ENCODE results near the gene OARD1.

OARD1 gene

DNA sequence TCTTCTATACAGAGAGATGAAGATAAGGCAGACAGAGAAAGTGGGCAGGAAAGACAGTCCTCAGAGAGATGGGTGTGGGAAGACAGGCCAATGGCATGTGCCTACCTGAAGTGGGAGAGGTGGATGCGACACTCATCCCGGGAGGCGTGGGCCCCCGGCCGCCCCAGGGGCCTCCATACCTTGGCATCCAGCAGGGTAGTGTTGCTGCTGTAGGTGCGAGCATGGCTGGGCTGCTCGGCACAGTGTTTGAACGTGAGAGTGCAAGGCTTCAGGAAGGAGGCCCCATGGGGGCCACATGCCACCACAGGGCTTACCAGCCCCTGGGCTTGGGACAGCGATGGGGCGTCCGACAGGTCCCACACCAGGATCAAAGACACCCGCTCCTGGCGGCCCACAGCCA lies 38.4 kb downstream of the OARD1 start:
- POLR2A ChIA-PET: no interaction called here

DNA sequence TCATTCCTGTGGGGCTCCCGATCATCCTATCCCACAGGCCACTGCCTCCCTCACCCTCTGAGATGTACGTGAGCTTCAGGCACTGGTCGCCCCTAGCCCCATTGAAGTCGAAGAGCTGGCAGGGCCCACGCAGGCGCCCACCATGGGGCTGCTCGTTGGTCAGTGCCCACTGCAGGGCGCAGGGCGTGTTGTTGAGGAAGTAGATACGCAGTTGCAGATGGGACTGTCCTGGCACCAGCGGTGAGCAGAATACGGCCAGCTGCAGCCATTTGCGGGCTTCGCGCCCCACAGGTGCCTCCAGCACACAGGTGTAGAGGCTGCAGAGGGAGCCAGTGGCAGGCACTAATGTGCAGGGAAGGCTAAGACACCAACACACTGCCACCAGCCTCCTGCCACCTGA lies 39.3 kb downstream of the OARD1 start:
- H3K9me3 ChIP-seq (ENCODE audit: control insufficient read depth, insufficient read depth, low read depth, low read length): no peaks in the 10 kb centered on the region
- no peak overlapping the region for H3K4me3 ChIP-seq (ENCODE audit: low read depth, low read length)
- H3K36me3 ChIP-seq (ENCODE audit: control insufficient read depth in 2 of 2, insufficient read depth in 1 of 2, low read length in 2 of 2): no peaks in the 10 kb centered on the region
- no peak overlapping the region for H3K27ac ChIP-seq (ENCODE audit: extremely low read depth, low read depth, low read length)
- POLR2A ChIA-PET: no interaction called here
- CTCF ChIA-PET: interaction anchor here (0.7 to 1.1 kb wide), 2 partner anchors 8 to 155 kb away, joined by 3 to 5 read pairs; no protein-coding TSS in a partner anchor
- H3K4me1 ChIP-seq (ENCODE audit: control insufficient read depth, insufficient read depth, low read length): no peaks in the 10 kb centered on the region
- TF ChIP-seq ZNF544 (tag by site-specific recombination; IDR thresholded peaks at IDR 0.05) (no peak), ZNF433 (tag by site-specific recombination; IDR thresholded peaks at IDR 0.05; ENCODE audit: low read depth) (no peak), YY2 (tag by site-specific recombination; IDR thresholded peaks at IDR 0.05) (no peak), ZNF776 (tag by site-specific recombination; IDR thresholded peaks at IDR 0.05; ENCODE audit: borderline replicate concordance) (no peak), ZEB2 (tag by site-specific recombination; IDR thresholded peaks at IDR 0.05) (no peak), TCF7L2 (IDR thresholded peaks at IDR 0.05; ENCODE audit: borderline replicate concordance, low read depth, low read length) (no peak), OSR2 (tag by site-specific recombination; IDR thresholded peaks at IDR 0.05) (no peak), ZNF223 (tag by site-specific recombination; IDR thresholded peaks at IDR 0.05) (no peak)
- TF ChIP-seq, protein P1, sequence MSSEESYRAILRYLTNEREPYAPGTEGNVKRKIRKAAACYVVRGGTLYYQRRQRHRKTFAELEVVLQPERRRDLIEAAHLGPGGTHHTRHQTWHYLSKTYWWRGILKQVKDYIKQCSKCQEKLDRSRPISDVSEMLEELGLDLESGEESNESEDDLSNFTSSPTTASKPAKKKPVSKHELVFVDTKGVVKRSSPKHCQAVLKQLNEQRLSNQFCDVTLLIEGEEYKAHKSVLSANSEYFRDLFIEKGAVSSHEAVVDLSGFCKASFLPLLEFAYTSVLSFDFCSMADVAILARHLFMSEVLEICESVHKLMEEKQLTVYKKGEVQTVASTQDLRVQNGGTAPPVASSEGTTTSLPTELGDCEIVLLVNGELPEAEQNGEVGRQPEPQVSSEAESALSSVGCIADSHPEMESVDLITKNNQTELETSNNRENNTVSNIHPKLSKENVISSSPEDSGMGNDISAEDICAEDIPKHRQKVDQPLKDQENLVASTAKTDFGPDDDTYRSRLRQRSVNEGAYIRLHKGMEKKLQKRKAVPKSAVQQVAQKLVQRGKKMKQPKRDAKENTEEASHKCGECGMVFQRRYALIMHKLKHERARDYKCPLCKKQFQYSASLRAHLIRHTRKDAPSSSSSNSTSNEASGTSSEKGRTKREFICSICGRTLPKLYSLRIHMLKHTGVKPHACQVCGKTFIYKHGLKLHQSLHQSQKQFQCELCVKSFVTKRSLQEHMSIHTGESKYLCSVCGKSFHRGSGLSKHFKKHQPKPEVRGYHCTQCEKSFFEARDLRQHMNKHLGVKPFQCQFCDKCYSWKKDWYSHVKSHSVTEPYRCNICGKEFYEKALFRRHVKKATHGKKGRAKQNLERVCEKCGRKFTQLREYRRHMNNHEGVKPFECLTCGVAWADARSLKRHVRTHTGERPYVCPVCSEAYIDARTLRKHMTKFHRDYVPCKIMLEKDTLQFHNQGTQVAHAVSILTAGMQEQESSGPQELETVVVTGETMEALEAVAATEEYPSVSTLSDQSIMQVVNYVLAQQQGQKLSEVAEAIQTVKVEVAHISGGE (tag by site-specific recombination; conservative IDR thresholded peaks at IDR 0.05; ENCODE audit: low read depth): no peak

More for the DNA sequence above, 38.4 kb downstream of the OARD1 start:
- H3K9me3 ChIP-seq (ENCODE audit: control insufficient read depth, insufficient read depth, low read depth, low read length): no peaks in the 10 kb centered on the region
- H3K4me3 ChIP-seq (ENCODE audit: low read depth, low read length): no peak overlapping the region
- TF ChIP-seq PRDM6 (tag by site-specific recombination; IDR thresholded peaks at IDR 0.05) (no peak), KLF9 (tag by site-specific recombination; IDR thresholded peaks at IDR 0.05; ENCODE audit: low read depth) (no peak), ZNF48 (tag by site-specific recombination; IDR thresholded peaks at IDR 0.05) (no peak), ZNF132 (tag by site-specific recombination; IDR thresholded peaks at IDR 0.05; ENCODE audit: borderline replicate concordance) (no peak), KLF16 (tag by site-specific recombination; IDR thresholded peaks at IDR 0.05) (no peak), GLI2 (tag by site-specific recombination; IDR thresholded peaks at IDR 0.05; ENCODE audit: borderline replicate concordance, low read depth) (no peak), ZNF785 (tag by site-specific recombination; IDR thresholded peaks at IDR 0.05) (no peak), PRDM4 (tag by site-specific recombination; IDR thresholded peaks at IDR 0.05) (no peak)
- TF ChIP-seq, protein P2, sequence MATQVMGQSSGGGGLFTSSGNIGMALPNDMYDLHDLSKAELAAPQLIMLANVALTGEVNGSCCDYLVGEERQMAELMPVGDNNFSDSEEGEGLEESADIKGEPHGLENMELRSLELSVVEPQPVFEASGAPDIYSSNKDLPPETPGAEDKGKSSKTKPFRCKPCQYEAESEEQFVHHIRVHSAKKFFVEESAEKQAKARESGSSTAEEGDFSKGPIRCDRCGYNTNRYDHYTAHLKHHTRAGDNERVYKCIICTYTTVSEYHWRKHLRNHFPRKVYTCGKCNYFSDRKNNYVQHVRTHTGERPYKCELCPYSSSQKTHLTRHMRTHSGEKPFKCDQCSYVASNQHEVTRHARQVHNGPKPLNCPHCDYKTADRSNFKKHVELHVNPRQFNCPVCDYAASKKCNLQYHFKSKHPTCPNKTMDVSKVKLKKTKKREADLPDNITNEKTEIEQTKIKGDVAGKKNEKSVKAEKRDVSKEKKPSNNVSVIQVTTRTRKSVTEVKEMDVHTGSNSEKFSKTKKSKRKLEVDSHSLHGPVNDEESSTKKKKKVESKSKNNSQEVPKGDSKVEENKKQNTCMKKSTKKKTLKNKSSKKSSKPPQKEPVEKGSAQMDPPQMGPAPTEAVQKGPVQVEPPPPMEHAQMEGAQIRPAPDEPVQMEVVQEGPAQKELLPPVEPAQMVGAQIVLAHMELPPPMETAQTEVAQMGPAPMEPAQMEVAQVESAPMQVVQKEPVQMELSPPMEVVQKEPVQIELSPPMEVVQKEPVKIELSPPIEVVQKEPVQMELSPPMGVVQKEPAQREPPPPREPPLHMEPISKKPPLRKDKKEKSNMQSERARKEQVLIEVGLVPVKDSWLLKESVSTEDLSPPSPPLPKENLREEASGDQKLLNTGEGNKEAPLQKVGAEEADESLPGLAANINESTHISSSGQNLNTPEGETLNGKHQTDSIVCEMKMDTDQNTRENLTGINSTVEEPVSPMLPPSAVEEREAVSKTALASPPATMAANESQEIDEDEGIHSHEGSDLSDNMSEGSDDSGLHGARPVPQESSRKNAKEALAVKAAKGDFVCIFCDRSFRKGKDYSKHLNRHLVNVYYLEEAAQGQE (tag by site-specific recombination; IDR thresholded peaks at IDR 0.05): no peak
- TF ChIP-seq, protein P3, sequence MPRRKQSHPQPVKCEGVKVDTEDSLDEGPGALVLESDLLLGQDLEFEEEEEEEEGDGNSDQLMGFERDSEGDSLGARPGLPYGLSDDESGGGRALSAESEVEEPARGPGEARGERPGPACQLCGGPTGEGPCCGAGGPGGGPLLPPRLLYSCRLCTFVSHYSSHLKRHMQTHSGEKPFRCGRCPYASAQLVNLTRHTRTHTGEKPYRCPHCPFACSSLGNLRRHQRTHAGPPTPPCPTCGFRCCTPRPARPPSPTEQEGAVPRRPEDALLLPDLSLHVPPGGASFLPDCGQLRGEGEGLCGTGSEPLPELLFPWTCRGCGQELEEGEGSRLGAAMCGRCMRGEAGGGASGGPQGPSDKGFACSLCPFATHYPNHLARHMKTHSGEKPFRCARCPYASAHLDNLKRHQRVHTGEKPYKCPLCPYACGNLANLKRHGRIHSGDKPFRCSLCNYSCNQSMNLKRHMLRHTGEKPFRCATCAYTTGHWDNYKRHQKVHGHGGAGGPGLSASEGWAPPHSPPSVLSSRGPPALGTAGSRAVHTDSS (tag by site-specific recombination; IDR thresholded peaks at IDR 0.05): no peak
- no peak overlapping the region for H3K27ac ChIP-seq (ENCODE audit: extremely low read depth, low read depth, low read length)
- no peaks in the 10 kb centered on the region for H3K4me1 ChIP-seq (ENCODE audit: control insufficient read depth, insufficient read depth, low read length)
- CTCF ChIA-PET: no interaction called here
- no peaks in the 10 kb centered on the region for H3K36me3 ChIP-seq (ENCODE audit: control insufficient read depth in 2 of 2, insufficient read depth in 1 of 2, low read length in 2 of 2)

Data from HEK293 (cell line).